ENCODE measurements around the gene DENND1B. TPM values are rescaled to one million over a fixed set of nuclear protein-coding genes. Genes with fewer than 3 reads are reported as not detected.

Gene DENND1B
- total RNA-seq, 1 experiment from 2014 or later: 20.9 TPM

DNA sequence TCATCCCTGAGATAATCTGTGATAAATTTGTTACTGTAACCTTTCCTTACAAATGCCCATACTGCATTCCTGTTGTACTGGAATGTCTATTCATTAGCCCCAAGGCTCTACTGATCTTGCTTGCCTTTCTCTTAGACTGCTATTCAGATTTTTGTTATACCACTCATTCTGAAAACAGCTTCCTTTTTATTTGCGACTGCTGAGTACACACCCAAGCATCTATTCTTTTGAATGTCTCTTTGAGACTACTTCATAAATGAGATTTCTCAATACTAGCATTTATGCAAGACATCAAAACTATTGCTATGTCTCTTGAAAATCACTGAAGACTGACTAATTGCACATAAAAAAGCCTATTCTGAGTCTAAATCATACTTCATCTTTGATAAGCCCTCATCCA lies 38.6 kb downstream of the DENND1B start:
- no peak overlapping the region for H3K27ac Mint-ChIP-seq (ENCODE audit: low read depth, unreplicated experiment)
- intact Hi-C loops (cut with micrococcal nuclease): no loop called here

DNA sequence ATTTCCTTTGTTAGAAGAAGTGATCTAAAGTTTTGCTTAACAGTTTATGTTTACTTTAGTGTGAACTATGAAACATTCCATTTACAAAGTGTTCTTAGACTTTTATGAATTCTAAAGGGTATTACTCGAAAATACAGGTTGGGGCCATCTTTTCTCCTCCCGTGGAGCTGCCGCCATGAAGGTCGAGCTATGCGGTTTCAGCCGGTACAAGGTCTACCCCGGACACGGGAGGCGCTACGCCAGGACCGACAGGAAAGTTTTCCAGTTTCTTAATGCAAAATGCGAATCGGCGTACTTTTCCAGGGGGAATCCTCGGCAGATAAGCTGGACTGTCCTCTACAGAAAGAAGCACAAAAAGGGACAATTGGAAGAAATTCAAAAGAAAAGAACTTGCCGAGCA lies 39.8 kb downstream of the DENND1B start:
- no peak for TF ChIP-seq CTCF (IDR thresholded peaks at IDR 0.05; ENCODE audit: unreplicated experiment)
- H3K27me3 Mint-ChIP-seq (ENCODE audit: insufficient read depth, unreplicated experiment): no peaks in the 10 kb centered on the region
- ChIA-PET POLR2A (interaction anchor here (0.6 to 1.9 kb wide), 6 partner anchors 24 to 435 kb away, joined by 3 to 10 read pairs (median 4); no protein-coding TSS in a partner anchor), CTCF (interaction anchor here (0.6 to 1.8 kb wide), 3 partner anchors 21 to 123 kb away, joined by 3 to 4 read pairs (median 3); no protein-coding TSS in a partner anchor)
- H3K4me3 Mint-ChIP-seq (ENCODE audit: unreplicated experiment): no peak overlapping the region
- BruUV-seq (replicated peaks): no TSS peak
- no peaks in the 10 kb centered on the region for H3K36me3 Mint-ChIP-seq (ENCODE audit: insufficient read depth, unreplicated experiment)
- DNase-seq (ENCODE audit: unreplicated experiment): no peak
- no peaks in the 10 kb centered on the region for H3K9me3 Mint-ChIP-seq (ENCODE audit: unreplicated experiment)
- peaks cover 18% of the 10 kb centered on the region for H3K4me1 Mint-ChIP-seq (ENCODE audit: insufficient read depth, unreplicated experiment)
- intact Hi-C loops (cut with micrococcal nuclease): no loop called here
- H3K27ac Mint-ChIP-seq (ENCODE audit: low read depth, unreplicated experiment): no peak overlapping the region

More for the DNA sequence above, 38.6 kb downstream of the DENND1B start:
- Mint-ChIP-seq H3K4me3 (ENCODE audit: unreplicated experiment) (no peak overlapping the region), H3K27me3 (ENCODE audit: insufficient read depth, unreplicated experiment) (no peaks in the 10 kb centered on the region), H3K36me3 (ENCODE audit: insufficient read depth, unreplicated experiment) (no peaks in the 10 kb centered on the region), H3K4me1 (ENCODE audit: insufficient read depth, unreplicated experiment) (peaks cover 18% of the 10 kb centered on the region), H3K9me3 (ENCODE audit: unreplicated experiment) (no peaks in the 10 kb centered on the region)
- ChIA-PET POLR2A (interaction anchor here (1.2 to 2.7 kb wide), 8 partner anchors 8 to 52 kb away, joined by 3 to 17 read pairs (median 6); partner anchors contain the start of gene DENND1B), CTCF (interaction anchor here (0.6 to 1.8 kb wide), 5 partner anchors 27 to 217 kb away, joined by 3 to 5 read pairs (median 3); no protein-coding TSS in a partner anchor)
- BruUV-seq (replicated peaks): no TSS peak
- no peak for TF ChIP-seq CTCF (IDR thresholded peaks at IDR 0.05; ENCODE audit: unreplicated experiment)
- peak; percentile 62 for DNase-seq (ENCODE audit: unreplicated experiment)

DNA sequence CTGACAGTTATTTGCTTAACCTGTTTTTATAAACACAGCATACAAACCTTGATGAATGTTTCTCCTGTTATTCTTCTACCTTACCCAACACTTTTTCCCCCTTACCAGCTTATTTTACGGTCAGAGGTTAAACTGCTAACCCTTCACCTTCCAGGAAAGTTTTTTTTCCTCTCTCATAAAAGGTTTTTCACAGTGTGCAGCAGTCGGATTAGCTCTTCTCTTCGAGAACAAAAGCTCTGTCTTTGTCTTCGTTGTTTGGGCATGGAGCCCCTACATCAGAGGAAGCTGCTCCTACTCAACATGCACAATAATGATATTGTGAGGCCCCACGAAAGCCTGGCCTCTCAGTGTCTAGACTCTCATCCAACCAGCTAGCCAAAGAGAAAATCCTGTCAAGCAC lies 42.0 kb downstream of the DENND1B start:
- no TSS peak for BruUV-seq (replicated peaks)

GRCh38 chr1:197732187-197732586 lies 43.1 kb downstream of the DENND1B start:
- DNase-seq (ENCODE audit: unreplicated experiment): no peak
- BruUV-seq (replicated peaks): no TSS peak
- Mint-ChIP-seq H3K4me1 (ENCODE audit: insufficient read depth, unreplicated experiment) (peaks cover 18% of the 10 kb centered on the region), H3K4me3 (ENCODE audit: unreplicated experiment) (no peak overlapping the region), H3K27ac (ENCODE audit: low read depth, unreplicated experiment) (no peak overlapping the region), H3K27me3 (ENCODE audit: insufficient read depth, unreplicated experiment) (no peaks in the 10 kb centered on the region), H3K36me3 (ENCODE audit: insufficient read depth, unreplicated experiment) (no peaks in the 10 kb centered on the region), H3K9me3 (ENCODE audit: unreplicated experiment) (peaks cover 16% of the 10 kb centered on the region)
- intact Hi-C loops (cut with micrococcal nuclease): no loop called here
- ChIA-PET CTCF (no interaction called here), POLR2A (interaction anchor here (0.8 kb wide), 1 partner anchor 9 kb away, joined by 4 read pairs; no protein-coding TSS in a partner anchor)
- TF ChIP-seq CTCF (IDR thresholded peaks at IDR 0.05; ENCODE audit: unreplicated experiment): no peak

More for the DNA sequence above, 42.0 kb downstream of the DENND1B start:
- Mint-ChIP-seq H3K27me3 (ENCODE audit: insufficient read depth, unreplicated experiment) (no peaks in the 10 kb centered on the region), H3K27ac (ENCODE audit: low read depth, unreplicated experiment) (no peak overlapping the region), H3K4me3 (ENCODE audit: unreplicated experiment) (no peak overlapping the region), H3K4me1 (ENCODE audit: insufficient read depth, unreplicated experiment) (peaks cover 25% of the 10 kb centered on the region), H3K36me3 (ENCODE audit: insufficient read depth, unreplicated experiment) (no peaks in the 10 kb centered on the region), H3K9me3 (ENCODE audit: unreplicated experiment) (peaks cover 9% of the 10 kb centered on the region)
- POLR2A ChIA-PET: interaction anchor here (0.9 kb wide), 1 partner anchor 16 kb away, joined by 3 read pairs; no protein-coding TSS in a partner anchor
- intact Hi-C loops (cut with micrococcal nuclease): no loop called here
- CTCF ChIA-PET: no interaction called here
- no peak for DNase-seq (ENCODE audit: unreplicated experiment)
- no peak for TF ChIP-seq CTCF (IDR thresholded peaks at IDR 0.05; ENCODE audit: unreplicated experiment)
